GM23248 (cell line): ENCODE results near the gene CHCHD3. TPM values are rescaled to one million over a fixed set of nuclear protein-coding genes. Genes with fewer than 3 reads are reported as not detected.

Experiments
- DNase-seq: peaks from one replicate; pipeline ENCODE4 v3.0.0-alpha.2; 2015
- H2AFZ ChIP-seq: fragments of 200-600 bp; sonication (generic); 2 replicates; pipeline ENCODE4 v1.6.1; 2016; ENCODE audit warnings: antibody characterized with exemption
- H3F3A ChIP-seq: fragments of 200-600 bp; sonication (generic); 2 replicates; pipeline ENCODE4 v1.6.1; 2016; ENCODE audit warnings: mild to moderate bottlenecking, antibody characterized with exemption, mixed run types; ENCODE audit not compliant: insufficient read depth
- H3K27ac ChIP-seq: fragments of 200-600 bp; sonication (generic); 2 replicates; pipeline ENCODE4 v1.5.1; 2016; ENCODE audit warnings: mild to moderate bottlenecking
- H3K27me3 ChIP-seq: fragments of 200-600 bp; sonication (generic); replicated peaks from 2 replicates; pipeline ENCODE4 v1.6.1; 2016; ENCODE audit warnings: mild to moderate bottlenecking; ENCODE audit not compliant: insufficient read depth
- H3K36me3 ChIP-seq: fragments of 200-600 bp; sonication (generic); 2 replicates; pipeline ENCODE4 v1.6.1; 2016; ENCODE audit warnings: low read depth, mild to moderate bottlenecking
- H3K4me1 ChIP-seq: fragments of 200-600 bp; sonication (generic); 2 replicates; pipeline ENCODE4 v1.6.1; 2016; ENCODE audit warnings: mild to moderate bottlenecking; ENCODE audit not compliant: insufficient read depth
- H3K4me2 ChIP-seq: fragments of 200-600 bp; sonication (generic); one replicate; pipeline ENCODE4 v1.6.1; 2016; ENCODE audit warnings: mild to moderate bottlenecking; ENCODE audit not compliant: unreplicated experiment
- H3K4me3 ChIP-seq: fragments of 200-600 bp; sonication (generic); 2 replicates; pipeline ENCODE4 v1.5.1; 2016; ENCODE audit warnings: mild to moderate bottlenecking
- H3K79me2 ChIP-seq: fragments of 200-600 bp; sonication (generic); 2 replicates; pipeline ENCODE4 v1.6.1; 2016; ENCODE audit warnings: mild to moderate bottlenecking; ENCODE audit not compliant: insufficient read depth
- H3K9ac ChIP-seq: fragments of 200-600 bp; sonication (generic); 2 replicates; pipeline ENCODE4 v1.6.1; 2016; ENCODE audit warnings: mild to moderate bottlenecking
- H3K9me2 ChIP-seq: fragments of 200-600 bp; sonication (generic); 2 replicates; pipeline ENCODE4 v1.6.1; 2016; ENCODE audit warnings: mixed run types, mild to moderate bottlenecking, moderate library complexity; ENCODE audit not compliant: insufficient read depth
- H3K9me3 ChIP-seq: fragments of 200-600 bp; sonication (generic); one replicate; pipeline ENCODE4 v1.6.1; 2017; ENCODE audit warnings: low read depth
- H4K20me1 ChIP-seq: fragments of 200-600 bp; sonication (generic); 2 replicates; pipeline ENCODE4 v1.6.0; 2016; ENCODE audit not compliant: insufficient read depth
- EZH2 ChIP-seq: fragments of 200-600 bp; sonication (generic); IDR thresholded peaks from 2 replicates; pipeline ENCODE4 v1.6.1; 2018; ENCODE audit warnings: antibody characterized with exemption, mild to moderate bottlenecking; ENCODE audit not compliant: insufficient read depth, poor library complexity, severe bottlenecking
- EZH2phosphoT487 ChIP-seq: fragments of 200-600 bp; sonication (generic); IDR thresholded peaks from 2 replicates; pipeline ENCODE4 v1.6.1; 2018; ENCODE audit warnings: antibody characterized with exemption, moderate library complexity, mild to moderate bottlenecking, low read depth; ENCODE audit not compliant: insufficient read depth
- WGBS, 2 experiments: methylation state at CpG; one replicate each; pipeline ENCODE4 v1.1.6; 2015 to 2017; ENCODE audit warnings: low lambda C conversion rate in 2 of 2, low coverage in 1 of 2; ENCODE audit errors: missing lambda C conversion rate in 2 of 2; 5-methylcytosine and 5-hydroxymethylcytosine counted together
- in situ Hi-C: fragments of 300-500 bp; cut with MboI; formaldehyde crosslinking; loops from 2 replicates; pipeline ENCODE4 v1.15.0; 2020
- polyA plus RNA-seq: library from polyadenylated mRNA; unstranded; fragments of >200 nt; fragmentation: Nextera tagmentation; extraction: Ambion mirVana; gene quantifications from 2 replicates; pipeline ENCODE4 v1.2.1, GENCODE V29; 2016
- total RNA-seq: library from RNA; depleted of rRNA; stranded (reverse); fragments of >200 nt; shearing (Covaris generic); gene quantifications from 2 replicates; pipeline ENCODE4 v1.2.3, GENCODE V29; 2014

The CHCHD3 gene
- total and polyA plus RNA-seq, 2 experiments from 2014 or later: 43.7 to 66.1 TPM

- no peak for TF ChIP-seq EZH2
- no peak for TF ChIP-seq EZH2phosphoT487
- H3K9ac ChIP-seq: no peak overlapping the region
- 76 to 82% methylated on average over 3 of the region's 3 CpGs for WGBS, 2 experiments
These were observed 243.6 kb downstream of the CHCHD3 start for GRCh38 chr7:132838313-132838712.

GRCh38 chr7:132837529-132837928, 244.4 kb downstream of the CHCHD3 start:
- Histone ChIP-seq H3K27me3 (no peaks in the 10 kb centered on the region), H3K4me2 (no peak overlapping the region), H4K20me1 (no peaks in the 10 kb centered on the region), H3K79me2 (no peaks in the 10 kb centered on the region), H3K4me3 (no peak overlapping the region), H3K27ac (no peak overlapping the region), H2AFZ (no peak overlapping the region), H3K9ac (no peak overlapping the region), H3K9me3 (no peaks in the 10 kb centered on the region), H3K36me3 (no peaks in the 10 kb centered on the region), H3K9me2 (no peaks in the 10 kb centered on the region; the same call in 1 of the 2 replicates), H3K4me1 (peaks cover 11% of the 10 kb centered on the region), H3F3A (no peaks in the 10 kb centered on the region)
- TF ChIP-seq EZH2phosphoT487: no peak
- TF ChIP-seq EZH2: no peak
- WGBS, 2 experiments: 33 to 40% methylated on average over 3 of the region's 3 CpGs
- in situ Hi-C loops: no loop called here
- DNase-seq: peak; percentile 43

More at GRCh38 chr7:132838313-132838712, 243.6 kb downstream of the CHCHD3 start:
- Histone ChIP-seq H3K27ac (no peak overlapping the region), H2AFZ (no peak overlapping the region), H4K20me1 (no peaks in the 10 kb centered on the region), H3K79me2 (no peaks in the 10 kb centered on the region), H3K4me2 (no peak overlapping the region), H3F3A (no peaks in the 10 kb centered on the region), H3K36me3 (no peaks in the 10 kb centered on the region), H3K27me3 (no peaks in the 10 kb centered on the region), H3K4me3 (no peak overlapping the region), H3K4me1 (peaks cover 11% of the 10 kb centered on the region), H3K9me2 (no peaks in the 10 kb centered on the region; the same call in 1 of the 2 replicates), H3K9me3 (no peaks in the 10 kb centered on the region)
- in situ Hi-C loops: no loop called here
- no peak for DNase-seq

GRCh38 chr7:132836746-132837145, 245.1 kb downstream of the CHCHD3 start:
- H3K27ac ChIP-seq: no peak overlapping the region
- no peak for TF ChIP-seq EZH2phosphoT487
- TF ChIP-seq EZH2: no peak
- no peaks in the 10 kb centered on the region for H3K36me3 ChIP-seq
- H4K20me1 ChIP-seq: no peaks in the 10 kb centered on the region
- H3K9me3 ChIP-seq: no peaks in the 10 kb centered on the region
- in situ Hi-C loops: no loop called here
- peaks cover 11% of the 10 kb centered on the region for H3K4me1 ChIP-seq
- DNase-seq: peak; percentile 55
- H3F3A ChIP-seq: no peaks in the 10 kb centered on the region
- H3K9ac ChIP-seq: no peak overlapping the region
- no peaks in the 10 kb centered on the region for H3K27me3 ChIP-seq
- H3K9me2 ChIP-seq: no peaks in the 10 kb centered on the region; the same call in 1 of the 2 replicates
- WGBS, 2 experiments: 64 to 65% methylated on average over 1 of the region's 1 CpG
- no peak overlapping the region for H3K4me2 ChIP-seq
- no peak overlapping the region for H3K4me3 ChIP-seq
- H3K79me2 ChIP-seq: no peaks in the 10 kb centered on the region
- H2AFZ ChIP-seq: no peak overlapping the region

GRCh38 chr7:132830941-132831340, 250.9 kb downstream of the CHCHD3 start:
- no peak overlapping the region for H3K9ac ChIP-seq
- no peaks in the 10 kb centered on the region for H3K9me2 ChIP-seq
- H3K4me1 ChIP-seq: no peaks in the 10 kb centered on the region
- no peaks in the 10 kb centered on the region for H3K9me3 ChIP-seq
- in situ Hi-C loops: no loop called here
- no peak overlapping the region for H3K27ac ChIP-seq
- no peak overlapping the region for H2AFZ ChIP-seq
- H3K4me2 ChIP-seq: no peak overlapping the region
- DNase-seq: no peak
- no peaks in the 10 kb centered on the region for H4K20me1 ChIP-seq
- no peaks in the 10 kb centered on the region for H3K36me3 ChIP-seq
- H3F3A ChIP-seq: no peaks in the 10 kb centered on the region
- H3K27me3 ChIP-seq: no peaks in the 10 kb centered on the region
- TF ChIP-seq EZH2phosphoT487 (no peak), EZH2 (no peak)
- no peaks in the 10 kb centered on the region for H3K79me2 ChIP-seq
- H3K4me3 ChIP-seq: no peak overlapping the region
- 68 to 84% methylated on average over 2 of the region's 2 CpGs for WGBS, 2 experiments

- H3K9ac ChIP-seq: no peak overlapping the region
- no peaks in the 10 kb centered on the region for H4K20me1 ChIP-seq
- H3K27ac ChIP-seq: no peak overlapping the region
- in situ Hi-C loops: no loop called here
- H3K4me2 ChIP-seq: no peak overlapping the region
- H3K79me2 ChIP-seq: no peaks in the 10 kb centered on the region
- no peaks in the 10 kb centered on the region for H3K9me3 ChIP-seq
- TF ChIP-seq EZH2phosphoT487 (no peak), EZH2 (no peak)
- no peak overlapping the region for H2AFZ ChIP-seq
- no peaks in the 10 kb centered on the region for H3K27me3 ChIP-seq
- H3K9me2 ChIP-seq: no peaks in the 10 kb centered on the region
- H3F3A ChIP-seq: no peaks in the 10 kb centered on the region
- H3K4me1 ChIP-seq: no peaks in the 10 kb centered on the region
- H3K4me3 ChIP-seq: no peak overlapping the region
- no peak for DNase-seq
- H3K36me3 ChIP-seq: no peaks in the 10 kb centered on the region
These were observed 253.4 kb downstream of the CHCHD3 start for GRCh38 chr7:132828502-132828901.
